ENCODE measurements around the gene DCC. TPM values are rescaled to one million over a fixed set of nuclear protein-coding genes. Genes with fewer than 3 reads are reported as not detected.

DCC gene
- total RNA-seq, 1 experiment from 2014 or later = 0.72 TPM

DNA sequence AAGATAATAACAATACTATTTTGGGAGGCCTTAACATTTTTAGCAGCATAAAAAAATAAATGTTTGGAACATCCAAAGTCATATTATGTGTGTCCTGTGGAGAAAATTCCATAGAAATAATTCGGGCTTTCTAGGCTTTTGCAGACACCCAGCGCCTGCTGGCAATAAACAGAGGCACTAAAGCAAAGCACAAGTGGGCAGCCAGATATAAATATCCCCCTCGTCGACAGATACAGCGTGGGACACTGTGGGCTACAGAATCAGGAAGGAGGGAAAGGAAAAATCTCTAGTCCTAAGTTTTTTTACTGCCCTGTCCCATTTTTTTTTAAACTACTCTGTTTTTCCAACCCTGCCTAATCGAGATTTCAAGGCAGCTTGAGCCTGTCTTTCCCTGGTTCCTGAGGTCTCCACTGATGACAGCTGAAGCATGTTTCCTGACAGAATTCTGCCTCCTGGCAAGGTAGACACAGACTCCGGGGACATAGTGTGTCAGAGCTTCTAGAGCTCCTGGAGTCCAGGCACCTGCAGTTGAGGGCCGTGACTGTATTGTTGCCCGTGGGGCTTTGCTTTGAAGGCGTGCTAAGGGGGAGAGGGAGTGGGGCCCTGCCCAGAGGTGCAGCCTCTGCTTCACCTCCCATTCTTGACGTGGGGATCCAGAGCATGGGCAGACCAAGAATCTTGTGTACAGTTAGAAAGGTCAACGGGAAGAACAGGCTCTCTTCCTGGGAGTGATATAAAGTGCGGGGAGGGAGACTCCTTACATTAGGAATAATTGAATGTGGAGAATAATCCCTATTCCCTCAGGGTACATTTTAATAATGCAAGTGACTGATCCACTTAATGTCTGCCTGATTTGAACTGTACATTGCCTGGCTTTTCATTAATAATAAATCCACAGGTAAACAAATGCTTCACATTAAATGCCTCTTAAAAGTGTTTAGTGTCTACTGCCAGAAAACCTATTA lies 232.3 kb downstream of the DCC start:
- Mint-ChIP-seq H3K36me3 (no peaks in the 10 kb centered on the region), H3K4me1 (no peaks in the 10 kb centered on the region), H3K27me3 (ENCODE audit: low read depth) (no peaks in the 10 kb centered on the region), H3K4me3 (no peak overlapping the region), H3K9me3 (peaks cover 3% of the 10 kb centered on the region; the same call in 1 of the 2 replicates), H3K27ac (no peak overlapping the region)
- POLR2A ChIA-PET = no interaction called here
- TF ChIP-seq CREB1 (CRISPR knock-in tag; IDR thresholded peaks at IDR 0.05) (no peak), EMX1 (CRISPR knock-in tag; IDR thresholded peaks at IDR 0.05) (no peak)
- TF ChIP-seq, protein P1, sequence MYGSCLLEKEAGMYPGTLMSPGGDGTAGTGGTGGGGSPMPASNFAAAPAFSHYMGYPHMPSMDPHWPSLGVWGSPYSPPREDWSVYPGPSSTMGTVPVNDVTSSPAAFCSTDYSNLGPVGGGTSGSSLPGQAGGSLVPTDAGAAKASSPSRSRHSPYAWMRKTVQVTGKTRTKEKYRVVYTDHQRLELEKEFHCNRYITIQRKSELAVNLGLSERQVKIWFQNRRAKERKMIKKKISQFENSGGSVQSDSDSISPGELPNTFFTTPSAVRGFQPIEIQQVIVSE (CRISPR knock-in tag; IDR thresholded peaks at IDR 0.05; ENCODE audit: borderline replicate concordance) = no peak
- TF ChIP-seq, protein P2, sequence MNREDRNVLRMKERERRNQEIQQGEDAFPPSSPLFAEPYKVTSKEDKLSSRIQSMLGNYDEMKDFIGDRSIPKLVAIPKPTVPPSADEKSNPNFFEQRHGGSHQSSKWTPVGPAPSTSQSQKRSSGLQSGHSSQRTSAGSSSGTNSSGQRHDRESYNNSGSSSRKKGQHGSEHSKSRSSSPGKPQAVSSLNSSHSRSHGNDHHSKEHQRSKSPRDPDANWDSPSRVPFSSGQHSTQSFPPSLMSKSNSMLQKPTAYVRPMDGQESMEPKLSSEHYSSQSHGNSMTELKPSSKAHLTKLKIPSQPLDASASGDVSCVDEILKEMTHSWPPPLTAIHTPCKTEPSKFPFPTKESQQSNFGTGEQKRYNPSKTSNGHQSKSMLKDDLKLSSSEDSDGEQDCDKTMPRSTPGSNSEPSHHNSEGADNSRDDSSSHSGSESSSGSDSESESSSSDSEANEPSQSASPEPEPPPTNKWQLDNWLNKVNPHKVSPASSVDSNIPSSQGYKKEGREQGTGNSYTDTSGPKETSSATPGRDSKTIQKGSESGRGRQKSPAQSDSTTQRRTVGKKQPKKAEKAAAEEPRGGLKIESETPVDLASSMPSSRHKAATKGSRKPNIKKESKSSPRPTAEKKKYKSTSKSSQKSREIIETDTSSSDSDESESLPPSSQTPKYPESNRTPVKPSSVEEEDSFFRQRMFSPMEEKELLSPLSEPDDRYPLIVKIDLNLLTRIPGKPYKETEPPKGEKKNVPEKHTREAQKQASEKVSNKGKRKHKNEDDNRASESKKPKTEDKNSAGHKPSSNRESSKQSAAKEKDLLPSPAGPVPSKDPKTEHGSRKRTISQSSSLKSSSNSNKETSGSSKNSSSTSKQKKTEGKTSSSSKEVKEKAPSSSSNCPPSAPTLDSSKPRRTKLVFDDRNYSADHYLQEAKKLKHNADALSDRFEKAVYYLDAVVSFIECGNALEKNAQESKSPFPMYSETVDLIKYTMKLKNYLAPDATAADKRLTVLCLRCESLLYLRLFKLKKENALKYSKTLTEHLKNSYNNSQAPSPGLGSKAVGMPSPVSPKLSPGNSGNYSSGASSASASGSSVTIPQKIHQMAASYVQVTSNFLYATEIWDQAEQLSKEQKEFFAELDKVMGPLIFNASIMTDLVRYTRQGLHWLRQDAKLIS (CRISPR knock-in tag; IDR thresholded peaks at IDR 0.05; ENCODE audit: borderline replicate concordance) = no peak
- no peak for ATAC-seq
- CTCF ChIA-PET = no interaction called here
- DNase-seq (ENCODE audit: low spot score) = no peak

DNA sequence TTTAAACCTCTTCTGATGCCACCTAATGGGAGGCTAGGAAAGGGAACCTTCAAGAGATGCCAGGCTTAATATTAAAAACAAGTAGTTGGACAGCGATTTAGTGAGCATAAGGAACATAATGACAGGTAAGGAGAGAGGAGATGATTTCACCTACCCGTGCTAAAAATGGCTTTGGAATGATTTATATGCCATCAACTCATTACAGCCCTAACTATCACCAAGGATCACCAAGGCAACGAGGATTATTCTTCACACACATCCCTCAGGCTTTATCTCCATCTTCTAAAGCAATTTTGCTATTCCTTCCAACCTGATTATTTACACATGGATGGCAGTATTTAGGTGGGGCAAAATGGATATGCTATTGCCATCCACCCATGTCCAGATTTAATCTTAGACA lies 237.8 kb downstream of the DCC start:
- Mint-ChIP-seq H3K27me3 (ENCODE audit: low read depth) (no peaks in the 10 kb centered on the region), H3K36me3 (no peaks in the 10 kb centered on the region), H3K4me1 (no peaks in the 10 kb centered on the region), H3K4me3 (no peak overlapping the region), H3K27ac (no peak overlapping the region), H3K9me3 (peaks cover 3% of the 10 kb centered on the region; the same call in 1 of the 2 replicates)
- no peak for DNase-seq (ENCODE audit: low spot score)
- POLR2A ChIA-PET = no interaction called here
- CTCF ChIA-PET = no interaction called here
- ATAC-seq = no peak
- TF ChIP-seq CBFB (CRISPR knock-in tag; IDR thresholded peaks at IDR 0.05; ENCODE audit: low read depth) (no peak), NR2C2 (CRISPR knock-in tag; IDR thresholded peaks at IDR 0.05) (no peak), CREB1 (CRISPR knock-in tag; IDR thresholded peaks at IDR 0.05) (no peak), SMAD3 (CRISPR knock-in tag; IDR thresholded peaks at IDR 0.05; ENCODE audit: borderline replicate concordance) (no peak), ZNF423 (CRISPR knock-in tag; IDR thresholded peaks at IDR 0.05) (no peak), NFE2L1 (CRISPR knock-in tag; IDR thresholded peaks at IDR 0.05) (no peak), ZNF416 (CRISPR knock-in tag; IDR thresholded peaks at IDR 0.05) (no peak), TCF7 (CRISPR knock-in tag; IDR thresholded peaks at IDR 0.05; ENCODE audit: low read depth) (no peak), SOX15 (CRISPR knock-in tag; IDR thresholded peaks at IDR 0.05) (no peak), TP53 (CRISPR knock-in tag; IDR thresholded peaks at IDR 0.05) (no peak), NFYB (CRISPR knock-in tag; conservative IDR thresholded peaks at IDR 0.05; ENCODE audit: low read depth) (no peak)
- TF ChIP-seq, protein P3, sequence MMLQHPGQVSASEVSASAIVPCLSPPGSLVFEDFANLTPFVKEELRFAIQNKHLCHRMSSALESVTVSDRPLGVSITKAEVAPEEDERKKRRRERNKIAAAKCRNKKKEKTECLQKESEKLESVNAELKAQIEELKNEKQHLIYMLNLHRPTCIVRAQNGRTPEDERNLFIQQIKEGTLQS (CRISPR knock-in tag; conservative IDR thresholded peaks at IDR 0.05) = no peak
- TF ChIP-seq, protein P4, sequence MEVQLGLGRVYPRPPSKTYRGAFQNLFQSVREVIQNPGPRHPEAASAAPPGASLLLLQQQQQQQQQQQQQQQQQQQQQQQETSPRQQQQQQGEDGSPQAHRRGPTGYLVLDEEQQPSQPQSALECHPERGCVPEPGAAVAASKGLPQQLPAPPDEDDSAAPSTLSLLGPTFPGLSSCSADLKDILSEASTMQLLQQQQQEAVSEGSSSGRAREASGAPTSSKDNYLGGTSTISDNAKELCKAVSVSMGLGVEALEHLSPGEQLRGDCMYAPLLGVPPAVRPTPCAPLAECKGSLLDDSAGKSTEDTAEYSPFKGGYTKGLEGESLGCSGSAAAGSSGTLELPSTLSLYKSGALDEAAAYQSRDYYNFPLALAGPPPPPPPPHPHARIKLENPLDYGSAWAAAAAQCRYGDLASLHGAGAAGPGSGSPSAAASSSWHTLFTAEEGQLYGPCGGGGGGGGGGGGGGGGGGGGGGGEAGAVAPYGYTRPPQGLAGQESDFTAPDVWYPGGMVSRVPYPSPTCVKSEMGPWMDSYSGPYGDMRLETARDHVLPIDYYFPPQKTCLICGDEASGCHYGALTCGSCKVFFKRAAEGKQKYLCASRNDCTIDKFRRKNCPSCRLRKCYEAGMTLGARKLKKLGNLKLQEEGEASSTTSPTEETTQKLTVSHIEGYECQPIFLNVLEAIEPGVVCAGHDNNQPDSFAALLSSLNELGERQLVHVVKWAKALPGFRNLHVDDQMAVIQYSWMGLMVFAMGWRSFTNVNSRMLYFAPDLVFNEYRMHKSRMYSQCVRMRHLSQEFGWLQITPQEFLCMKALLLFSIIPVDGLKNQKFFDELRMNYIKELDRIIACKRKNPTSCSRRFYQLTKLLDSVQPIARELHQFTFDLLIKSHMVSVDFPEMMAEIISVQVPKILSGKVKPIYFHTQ (CRISPR knock-in tag; IDR thresholded peaks at IDR 0.05) = no peak
- TF ChIP-seq, protein P5, sequence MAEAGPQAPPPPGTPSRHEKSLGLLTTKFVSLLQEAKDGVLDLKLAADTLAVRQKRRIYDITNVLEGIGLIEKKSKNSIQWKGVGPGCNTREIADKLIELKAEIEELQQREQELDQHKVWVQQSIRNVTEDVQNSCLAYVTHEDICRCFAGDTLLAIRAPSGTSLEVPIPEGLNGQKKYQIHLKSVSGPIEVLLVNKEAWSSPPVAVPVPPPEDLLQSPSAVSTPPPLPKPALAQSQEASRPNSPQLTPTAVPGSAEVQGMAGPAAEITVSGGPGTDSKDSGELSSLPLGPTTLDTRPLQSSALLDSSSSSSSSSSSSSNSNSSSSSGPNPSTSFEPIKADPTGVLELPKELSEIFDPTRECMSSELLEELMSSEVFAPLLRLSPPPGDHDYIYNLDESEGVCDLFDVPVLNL (CRISPR knock-in tag; IDR thresholded peaks at IDR 0.05; ENCODE audit: borderline replicate concordance, low read depth) = no peak
- TF ChIP-seq, protein P6, sequence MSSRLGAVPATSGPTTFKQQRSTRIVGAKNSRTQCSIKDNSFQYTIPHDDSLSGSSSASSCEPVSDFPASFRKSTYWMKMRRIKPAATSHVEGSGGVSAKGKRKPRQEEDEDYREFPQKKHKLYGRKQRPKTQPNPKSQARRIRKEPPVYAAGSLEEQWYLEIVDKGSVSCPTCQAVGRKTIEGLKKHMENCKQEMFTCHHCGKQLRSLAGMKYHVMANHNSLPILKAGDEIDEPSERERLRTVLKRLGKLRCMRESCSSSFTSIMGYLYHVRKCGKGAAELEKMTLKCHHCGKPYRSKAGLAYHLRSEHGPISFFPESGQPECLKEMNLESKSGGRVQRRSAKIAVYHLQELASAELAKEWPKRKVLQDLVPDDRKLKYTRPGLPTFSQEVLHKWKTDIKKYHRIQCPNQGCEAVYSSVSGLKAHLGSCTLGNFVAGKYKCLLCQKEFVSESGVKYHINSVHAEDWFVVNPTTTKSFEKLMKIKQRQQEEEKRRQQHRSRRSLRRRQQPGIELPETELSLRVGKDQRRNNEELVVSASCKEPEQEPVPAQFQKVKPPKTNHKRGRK (CRISPR knock-in tag; IDR thresholded peaks at IDR 0.05; ENCODE audit: borderline replicate concordance) = no peak
- TF ChIP-seq, protein P7, sequence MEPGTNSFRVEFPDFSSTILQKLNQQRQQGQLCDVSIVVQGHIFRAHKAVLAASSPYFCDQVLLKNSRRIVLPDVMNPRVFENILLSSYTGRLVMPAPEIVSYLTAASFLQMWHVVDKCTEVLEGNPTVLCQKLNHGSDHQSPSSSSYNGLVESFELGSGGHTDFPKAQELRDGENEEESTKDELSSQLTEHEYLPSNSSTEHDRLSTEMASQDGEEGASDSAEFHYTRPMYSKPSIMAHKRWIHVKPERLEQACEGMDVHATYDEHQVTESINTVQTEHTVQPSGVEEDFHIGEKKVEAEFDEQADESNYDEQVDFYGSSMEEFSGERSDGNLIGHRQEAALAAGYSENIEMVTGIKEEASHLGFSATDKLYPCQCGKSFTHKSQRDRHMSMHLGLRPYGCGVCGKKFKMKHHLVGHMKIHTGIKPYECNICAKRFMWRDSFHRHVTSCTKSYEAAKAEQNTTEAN (CRISPR knock-in tag; IDR thresholded peaks at IDR 0.05) = no peak
- TF ChIP-seq, protein P8, sequence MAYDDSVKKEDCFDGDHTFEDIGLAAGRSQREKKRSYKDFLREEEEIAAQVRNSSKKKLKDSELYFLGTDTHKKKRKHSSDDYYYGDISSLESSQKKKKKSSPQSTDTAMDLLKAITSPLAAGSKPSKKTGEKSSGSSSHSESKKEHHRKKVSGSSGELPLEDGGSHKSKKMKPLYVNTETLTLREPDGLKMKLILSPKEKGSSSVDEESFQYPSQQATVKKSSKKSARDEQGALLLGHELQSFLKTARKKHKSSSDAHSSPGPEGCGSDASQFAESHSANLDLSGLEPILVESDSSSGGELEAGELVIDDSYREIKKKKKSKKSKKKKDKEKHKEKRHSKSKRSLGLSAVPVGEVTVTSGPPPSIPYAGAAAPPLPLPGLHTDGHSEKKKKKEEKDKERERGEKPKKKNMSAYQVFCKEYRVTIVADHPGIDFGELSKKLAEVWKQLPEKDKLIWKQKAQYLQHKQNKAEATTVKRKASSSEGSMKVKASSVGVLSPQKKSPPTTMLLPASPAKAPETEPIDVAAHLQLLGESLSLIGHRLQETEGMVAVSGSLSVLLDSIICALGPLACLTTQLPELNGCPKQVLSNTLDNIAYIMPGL (CRISPR knock-in tag; IDR thresholded peaks at IDR 0.05) = no peak
